Right atrium auricular region (tissue), 2 donors: ENCODE data around the gene GJA3. TPM values are rescaled to one million over a fixed set of nuclear protein-coding genes. Genes with fewer than 3 reads are reported as not detected.

Experiments used
- DNase-seq: peaks from one replicate; pipeline ENCODE4 v3.0.0-alpha.2; 2019; ENCODE audit warnings: low spot score
- H3K27ac ChIP-seq, 2 donors: fragments of 200-600 bp; sonication (generic); 1 replicate in 1 of 2; 2 replicates in 1 of 2; pipeline ENCODE4 v1.5.1; 2016 to 2019
- H3K27me3 ChIP-seq, 2 donors: fragments of 200-600 bp; sonication (generic); one replicate each; pipeline versions ENCODE4 v1.5.1 to v1.6.0; 2017 to 2019
- H3K36me3 ChIP-seq: fragments of 200-600 bp; sonication (generic); one replicate; pipeline ENCODE4 v1.5.1; 2016
- H3K4me1 ChIP-seq, 2 donors: fragments of 200-600 bp; sonication (generic); one replicate each; pipeline versions ENCODE4 v1.5.1 to v1.6.0; 2017 to 2019
- H3K4me3 ChIP-seq, 2 donors: fragments of 200-600 bp; sonication (generic); 1 replicate in 1 of 2; 2 replicates in 1 of 2; pipeline ENCODE4 v1.5.1; 2017 to 2019; ENCODE audit warnings: mild to moderate bottlenecking in 1 of 2, moderate library complexity in 1 of 2
- H3K9me3 ChIP-seq, 2 donors: fragments of 200-600 bp; sonication (generic); one replicate each; pipeline ENCODE4 v1.5.1; 2019
- CTCF ChIP-seq, 2 donors: fragments of 200-600 bp; sonication (generic); IDR thresholded peaks; one replicate each; pipeline ENCODE4 v1.5.1; 2019; ENCODE audit warnings: antibody characterized with exemption in 2 of 2
- total RNA-seq, 2 donors: library from RNA; depleted of rRNA; stranded (reverse); fragments of >200 nt; gene quantifications; one replicate each; pipeline ENCODE4 v1.1.0, GENCODE V29; 2016

Gene GJA3
- total RNA-seq, 2 donors from 2014 or later = 3.2 to 8.5 TPM

DNA sequence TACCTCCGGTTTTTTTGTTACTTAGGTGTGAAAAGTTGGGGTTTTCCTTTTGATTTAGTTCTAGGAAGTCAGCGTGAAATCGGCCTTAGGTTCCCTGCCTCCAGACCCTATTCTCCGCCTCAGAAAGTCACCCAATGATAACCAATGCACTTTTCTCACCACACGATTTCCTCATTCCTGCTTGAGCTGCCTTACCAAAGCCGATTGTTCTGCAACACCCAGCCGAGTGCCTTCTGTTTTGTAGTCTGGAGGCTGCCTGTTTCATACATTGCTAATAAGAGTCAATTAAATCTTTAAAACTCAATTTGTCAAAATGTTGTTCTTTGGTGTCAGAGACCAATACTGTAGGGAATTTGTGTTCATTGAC lies 39.7 kb downstream of the GJA3 start:
- no peak for DNase-seq
- Histone ChIP-seq H3K4me3 (peak overlapping the region in 1 of 2 donors; percentile 29), H3K4me1 (peaks cover 0 to 25% of the 10 kb centered on the region in 2 donors), H3K36me3 (no peaks in the 10 kb centered on the region), H3K9me3 (no peaks in the 10 kb centered on the region), H3K27me3 (no peaks in the 10 kb centered on the region), H3K27ac (no peak overlapping the region)
- no peak for TF ChIP-seq CTCF (IDR thresholded peaks at IDR 0.05)

DNA sequence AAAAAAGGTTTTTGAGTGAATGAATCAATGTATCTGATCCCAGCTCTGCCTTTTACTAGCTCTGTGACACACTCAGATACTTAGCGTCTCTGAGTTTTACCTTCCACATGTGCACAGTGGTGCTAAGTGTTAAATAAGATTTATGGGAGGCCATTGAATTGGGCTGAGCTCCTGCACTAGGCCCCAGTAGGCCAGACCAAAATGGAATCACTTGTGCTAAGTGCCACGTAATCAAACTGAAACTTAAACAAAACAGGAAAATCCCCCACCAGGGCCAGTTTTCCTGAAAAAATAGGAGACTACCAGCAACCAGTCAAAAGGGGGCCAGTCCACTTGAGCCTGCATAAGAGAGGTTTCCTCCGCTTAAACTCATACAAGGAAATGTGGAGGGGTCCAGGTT lies 40.9 kb downstream of the GJA3 start:
- Histone ChIP-seq H3K36me3 (no peaks in the 10 kb centered on the region), H3K27ac (peak overlapping the region; percentile 87), H3K27me3 (no peaks in the 10 kb centered on the region), H3K9me3 (no peaks in the 10 kb centered on the region), H3K4me3 (no peak overlapping the region), H3K4me1 (peaks cover 0 to 14% of the 10 kb centered on the region in 2 donors)
- no peak for DNase-seq
- TF ChIP-seq CTCF (IDR thresholded peaks at IDR 0.05) = no peak

GRCh38 chr13:20118268-20119140 lies 42.3 kb downstream of the GJA3 start:
- Histone ChIP-seq H3K4me3 (peak overlapping the region; percentile 55 to 69), H3K27ac (peak overlapping the region; percentile 87), H3K36me3 (no peaks in the 10 kb centered on the region), H3K27me3 (no peaks in the 10 kb centered on the region), H3K9me3 (no peaks in the 10 kb centered on the region), H3K4me1 (peaks cover 0 to 13% of the 10 kb centered on the region in 2 donors)
- no peak for TF ChIP-seq CTCF (IDR thresholded peaks at IDR 0.05)
- no peak for DNase-seq

DNA sequence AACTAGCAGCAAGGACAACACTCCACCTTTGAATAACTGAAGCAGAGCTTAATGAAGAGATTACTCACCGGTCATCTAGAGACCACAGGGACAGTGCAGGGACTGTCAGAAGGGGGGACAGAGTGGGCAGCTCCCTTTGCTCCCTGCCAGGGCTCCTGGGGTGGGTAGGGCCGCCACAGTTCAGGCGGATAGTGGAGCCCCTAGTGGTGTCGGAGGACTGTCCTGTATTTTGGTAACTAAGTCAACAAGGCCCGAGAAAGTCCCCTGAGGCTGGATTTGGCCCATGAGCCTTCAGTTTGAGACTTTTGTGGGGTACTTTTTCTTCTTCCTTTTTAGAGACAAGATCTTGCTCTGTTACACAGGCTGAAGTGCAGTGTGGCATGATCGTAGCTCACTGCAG lies 44.6 kb downstream of the GJA3 start:
- TF ChIP-seq CTCF (IDR thresholded peaks at IDR 0.05) = no peak
- H3K4me3 ChIP-seq = no peak overlapping the region
- H3K36me3 ChIP-seq = no peaks in the 10 kb centered on the region
- peaks cover 0 to 13% of the 10 kb centered on the region in 2 donors for H3K4me1 ChIP-seq
- no peak overlapping the region for H3K27ac ChIP-seq
- H3K9me3 ChIP-seq = no peaks in the 10 kb centered on the region
- no peaks in the 10 kb centered on the region for H3K27me3 ChIP-seq
- no peak for DNase-seq

DNA sequence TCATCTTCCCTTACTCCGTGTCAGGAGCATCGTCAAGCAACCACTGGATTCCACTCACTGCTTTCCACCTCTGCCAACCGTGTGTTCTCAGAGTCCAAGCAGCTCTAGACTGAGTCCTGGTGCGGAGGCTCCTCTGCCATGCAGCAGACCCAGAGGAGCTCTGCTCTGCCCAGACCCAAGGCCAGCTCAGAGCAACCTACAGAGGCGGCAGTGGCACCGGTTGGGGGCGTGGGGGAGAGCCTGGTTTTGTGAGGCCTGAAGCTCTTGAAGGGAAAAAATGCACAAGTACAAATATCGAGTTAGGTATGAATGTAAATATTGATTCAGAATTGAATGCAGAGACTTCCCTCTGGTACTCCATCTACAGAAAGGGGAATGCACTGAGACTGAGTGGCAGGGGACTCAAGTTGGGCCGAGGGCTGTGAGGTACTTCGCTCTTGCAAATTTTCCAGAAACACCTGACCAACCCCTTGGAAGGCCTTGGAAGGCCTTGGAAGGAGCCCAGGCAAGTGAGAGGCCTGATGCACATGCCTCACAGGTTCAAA lies 46.7 kb downstream of the GJA3 start:
- H3K27me3 ChIP-seq = no peaks in the 10 kb centered on the region

More for the DNA sequence above, 46.7 kb downstream of the GJA3 start:
- Histone ChIP-seq H3K36me3 (no peaks in the 10 kb centered on the region), H3K9me3 (no peaks in the 10 kb centered on the region), H3K4me1 (peaks cover 0 to 7% of the 10 kb centered on the region in 2 donors), H3K27ac (no peak overlapping the region), H3K4me3 (no peak overlapping the region)
- no peak for TF ChIP-seq CTCF (IDR thresholded peaks at IDR 0.05)
- DNase-seq = no peak
